ENCODE data around the gene NR6A1. TPM values are rescaled to one million over a fixed set of nuclear protein-coding genes. Genes with fewer than 3 reads are reported as not detected.

NR6A1 gene
- total RNA-seq, 2 experiments from 2014 or later: 2.1 to 3.1 TPM

- CTCF ChIA-PET: interaction anchor here (1.2 to 2.3 kb wide), 3 partner anchors 15 to 409 kb away, joined by 3 to 8 read pairs (median 4); no protein-coding TSS in a partner anchor
- POLR2A ChIA-PET: no interaction called here
Measured at GRCh38 chr9:124535846-124536245, 235.3 kb downstream of the NR6A1 start.

DNA sequence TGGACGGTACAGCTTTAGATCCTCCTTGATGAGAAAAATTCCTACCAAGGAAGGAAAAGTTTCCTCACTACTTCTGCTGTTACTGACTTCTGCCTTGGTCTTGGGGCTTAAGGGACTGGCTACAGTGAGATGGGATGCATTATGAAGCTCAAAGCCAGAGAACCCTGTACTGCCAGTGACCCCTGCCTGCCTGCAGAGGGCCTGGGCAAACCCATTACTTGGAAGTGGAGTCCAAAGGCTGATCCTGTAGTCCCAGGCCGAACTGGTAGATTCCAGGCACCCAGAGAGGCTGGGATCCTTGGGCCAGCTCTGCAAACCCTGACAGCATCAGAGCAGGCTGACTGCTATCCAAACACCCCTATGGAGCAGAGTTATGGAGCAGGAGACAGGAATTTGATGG lies 238.2 kb downstream of the NR6A1 start:
- ChIA-PET POLR2A (no interaction called here), CTCF (no interaction called here)

- ChIA-PET POLR2A (no interaction called here), CTCF (no interaction called here)
Measured at GRCh38 chr9:124531115-124531514, 240.0 kb downstream of the NR6A1 start.

GRCh38 chr9:124530246-124530645 lies 240.9 kb downstream of the NR6A1 start:
- CTCF ChIA-PET: no interaction called here
- POLR2A ChIA-PET: no interaction called here

- ChIA-PET CTCF (no interaction called here), POLR2A (no interaction called here)
Measured at GRCh38 chr9:124527781-124528180, 243.3 kb downstream of the NR6A1 start.

DNA sequence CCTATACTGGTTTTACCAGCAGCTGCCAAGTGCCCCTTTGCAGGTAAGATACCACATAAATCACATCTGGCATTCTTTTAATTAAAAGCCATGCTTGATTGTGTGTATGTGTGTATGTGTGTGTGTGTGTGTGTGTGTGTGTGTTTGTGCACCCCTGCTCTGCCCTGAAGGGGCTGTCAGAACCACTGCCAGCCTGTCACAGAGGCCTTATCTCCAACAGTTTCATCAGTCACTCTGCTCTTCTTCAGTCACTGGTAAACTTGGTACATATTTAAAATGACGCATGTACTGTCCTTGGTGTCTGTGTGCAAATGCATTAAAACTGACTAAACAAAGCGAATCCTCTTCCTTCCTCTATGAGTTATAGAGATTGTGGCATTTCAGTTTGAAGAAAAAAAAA lies 244.9 kb downstream of the NR6A1 start:
- POLR2A ChIA-PET: no interaction called here
- CTCF ChIA-PET: no interaction called here

GRCh38 chr9:124522121-124523098 lies 248.7 kb downstream of the NR6A1 start:
- CTCF ChIA-PET: no interaction called here
- POLR2A ChIA-PET: no interaction called here

DNA sequence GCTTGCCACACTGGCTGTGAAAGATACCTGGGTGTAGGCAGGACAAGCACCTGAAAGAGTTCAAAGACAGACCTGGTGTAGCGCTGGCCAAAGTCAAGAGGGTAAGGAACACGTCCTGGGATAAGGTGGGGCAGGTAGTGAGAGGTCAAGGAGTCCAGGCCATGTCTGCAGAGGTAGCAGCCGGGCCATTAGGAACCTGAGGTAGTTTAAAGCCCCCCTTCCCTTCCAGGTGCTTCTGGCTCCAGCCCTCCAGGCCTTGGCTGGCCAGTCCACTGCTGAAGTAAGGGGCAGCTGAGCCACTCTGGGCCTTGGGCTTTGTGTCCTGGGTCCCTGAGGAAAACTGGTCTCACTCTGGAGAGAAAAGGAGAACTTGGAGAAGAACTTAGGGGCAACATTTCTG lies 250.0 kb downstream of the NR6A1 start:
- ChIA-PET CTCF (no interaction called here), POLR2A (no interaction called here)

DNA sequence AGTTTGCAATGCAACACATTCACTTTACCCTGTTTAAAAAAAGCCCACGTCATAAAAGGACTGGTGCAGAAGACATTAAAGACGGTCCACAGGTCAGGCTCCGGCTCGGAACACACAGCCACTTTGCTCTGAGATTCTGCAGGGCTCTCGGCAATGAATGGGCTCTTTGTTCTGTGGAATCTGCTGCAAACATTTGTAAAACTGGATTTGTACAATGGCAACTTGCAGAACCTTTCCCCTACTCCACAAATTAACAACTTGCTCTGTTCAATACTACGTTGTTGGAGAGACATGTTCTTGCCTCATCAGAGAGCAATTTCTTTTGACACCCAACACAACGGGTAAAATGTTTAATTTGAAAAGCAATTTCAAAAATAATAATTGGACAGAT lies 250.9 kb downstream of the NR6A1 start:
- ChIA-PET CTCF (no interaction called here), POLR2A (no interaction called here)

- ChIA-PET CTCF (no interaction called here), POLR2A (no interaction called here)
Measured at GRCh38 chr9:124518116-124518515, 253.0 kb downstream of the NR6A1 start.

DNA sequence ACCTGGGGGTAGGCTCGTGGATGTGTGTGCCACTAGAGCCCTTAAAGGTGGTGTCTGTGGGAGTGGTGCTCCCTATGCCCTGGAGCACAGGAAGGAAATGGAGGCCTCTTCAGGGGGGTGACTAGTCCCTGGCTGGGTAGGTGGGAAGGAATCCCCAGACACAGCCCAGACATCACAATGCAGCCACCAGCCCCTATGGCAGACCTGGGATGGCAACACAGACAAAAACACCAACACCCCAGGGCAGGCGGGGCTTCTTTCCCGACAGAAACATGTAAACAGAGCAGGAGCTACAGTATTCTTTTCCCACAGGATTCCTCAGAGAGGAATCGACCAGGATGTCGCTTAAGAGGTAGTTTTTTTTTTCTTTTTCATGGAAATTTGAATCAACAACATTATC lies 253.5 kb downstream of the NR6A1 start:
- ChIA-PET POLR2A (no interaction called here), CTCF (no interaction called here)

DNA sequence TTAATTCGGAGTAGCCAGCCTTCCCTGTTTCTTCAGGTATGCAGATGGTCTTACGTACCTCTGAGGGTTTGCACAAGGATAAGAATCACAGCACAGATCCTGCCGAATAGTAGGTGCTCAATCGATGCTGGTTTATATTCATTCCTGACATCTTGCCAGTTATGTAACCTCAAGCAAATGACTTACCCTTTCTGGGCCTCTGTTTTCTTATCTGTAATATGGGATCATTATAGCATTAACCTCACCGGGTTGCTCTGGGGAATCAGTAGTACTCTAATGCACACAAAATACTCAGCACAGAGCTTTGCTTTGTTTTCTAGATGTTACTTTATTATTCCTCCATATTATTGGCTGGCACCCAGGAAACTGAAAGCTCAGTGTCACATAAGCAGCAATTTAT lies 256.2 kb downstream of the NR6A1 start:
- POLR2A ChIA-PET: no interaction called here
- CTCF ChIA-PET: no interaction called here

DNA sequence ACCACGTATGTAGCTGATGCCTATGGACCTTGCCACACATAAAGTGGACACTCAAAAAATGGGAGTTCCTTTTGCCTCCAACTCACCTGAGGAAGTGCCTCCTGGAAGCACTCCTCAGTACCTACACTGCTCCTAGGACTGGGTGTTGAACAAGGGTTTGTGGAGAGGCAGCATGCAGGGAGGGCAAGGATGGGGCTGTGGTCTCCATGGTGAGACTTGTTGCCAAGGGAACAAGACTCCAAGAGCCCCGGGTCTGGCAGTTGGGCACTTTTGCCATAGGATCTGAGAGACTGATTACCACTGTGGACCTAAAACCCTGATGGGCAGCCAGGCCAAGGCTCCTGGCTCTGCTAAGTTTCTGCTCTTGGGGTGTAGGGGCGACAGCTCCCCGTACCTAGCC lies 257.0 kb downstream of the NR6A1 start:
- ChIA-PET CTCF (no interaction called here), POLR2A (no interaction called here)

GRCh38 chr9:124513376-124513994 lies 257.6 kb downstream of the NR6A1 start:
- ChIA-PET CTCF (no interaction called here), POLR2A (no interaction called here)

GRCh38 chr9:124512806-124513204 lies 258.3 kb downstream of the NR6A1 start:
- CTCF ChIA-PET: no interaction called here
- POLR2A ChIA-PET: no interaction called here

- POLR2A ChIA-PET: no interaction called here
- CTCF ChIA-PET: interaction anchor here (0.6 kb wide), 1 partner anchor 68 kb away, joined by 4 read pairs; no protein-coding TSS in a partner anchor
Measured at GRCh38 chr9:124511891-124512805, 259.0 kb downstream of the NR6A1 start.

DNA sequence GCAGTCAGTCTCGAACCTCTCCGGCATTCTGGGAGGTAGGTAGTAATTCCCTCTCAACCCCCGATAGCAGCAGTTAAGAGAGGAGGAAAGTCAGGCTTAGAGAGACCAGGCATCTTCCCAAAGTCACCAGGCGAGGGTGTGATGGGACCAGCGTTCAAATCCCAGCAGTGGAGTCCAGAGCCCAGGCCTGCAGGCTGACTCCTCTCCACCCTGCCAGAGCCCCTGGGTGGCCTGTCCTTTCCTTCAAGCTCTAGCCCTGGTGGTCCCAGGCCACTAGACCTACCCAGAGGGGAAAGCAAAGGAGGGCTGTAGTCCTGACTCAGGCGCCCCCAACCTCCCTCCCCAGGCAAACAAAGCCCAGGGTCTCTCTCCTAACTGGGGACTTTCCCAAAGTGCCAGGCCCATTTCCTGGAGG lies 259.7 kb downstream of the NR6A1 start:
- CTCF ChIA-PET: interaction anchor here (0.6 kb wide), 1 partner anchor 67 kb away, joined by 4 read pairs; no protein-coding TSS in a partner anchor
- POLR2A ChIA-PET: no interaction called here

GRCh38 chr9:124510650-124511425 lies 260.3 kb downstream of the NR6A1 start:
- ChIA-PET POLR2A (no interaction called here), CTCF (no interaction called here)

GRCh38 chr9:124507880-124508423 lies 263.2 kb downstream of the NR6A1 start:
- ChIA-PET CTCF (interaction anchor here (1.4 kb wide), 1 partner anchor 88 kb away, joined by 3 read pairs; no protein-coding TSS in a partner anchor), POLR2A (no interaction called here)
